Activated naive CD8-positive, alpha-beta T cell treated with anti-CD3 and anti-CD28 coated beads, Interleukin-2, amount 50 U/mL, for 16 hours (primary cell): ENCODE data around the gene GNAZ.

ENCODE experiments used
- DNase-seq: peaks from one replicate; pipeline ENCODE4 v3.0.0-alpha.2; 2020; ENCODE audit warnings: low read depth, low spot score

The GNAZ gene

GRCh38 chr22:23106906-23107367 is 36.6 kb downstream of the GNAZ start:
- no peak for DNase-seq

- no peak for DNase-seq
Observed at GRCh38 chr22:23107487-23108248, 37.3 kb downstream of the GNAZ start.

- DNase-seq: no peak
Observed at GRCh38 chr22:23108249-23109078, 38.1 kb downstream of the GNAZ start.

- no peak for DNase-seq
Observed at GRCh38 chr22:23109079-23109347, 38.7 kb downstream of the GNAZ start.

GRCh38 chr22:23109441-23109978 is 39.2 kb downstream of the GNAZ start:
- no peak for DNase-seq

- DNase-seq: no peak
Observed at GRCh38 chr22:23110190-23110921, 40.0 kb downstream of the GNAZ start.

GRCh38 chr22:23110922-23111527 is 40.7 kb downstream of the GNAZ start:
- DNase-seq: no peak

- DNase-seq: no peak
Observed at GRCh38 chr22:23112472-23113012, 42.2 kb downstream of the GNAZ start.

- no peak for DNase-seq
Observed at GRCh38 chr22:23113067-23113846, 42.9 kb downstream of the GNAZ start.

GRCh38 chr22:23113847-23114720 is 43.8 kb downstream of the GNAZ start:
- DNase-seq: no peak

- DNase-seq: no peak
Observed at GRCh38 chr22:23114721-23115020, 44.4 kb downstream of the GNAZ start.

- no peak for DNase-seq
Observed at GRCh38 chr22:23115369-23115768, 45.0 kb downstream of the GNAZ start.

GRCh38 chr22:23115825-23116494 is 45.6 kb downstream of the GNAZ start:
- DNase-seq: no peak

- DNase-seq: no peak
Observed at GRCh38 chr22:23116506-23117263, 46.4 kb downstream of the GNAZ start.

- no peak for DNase-seq
Observed at GRCh38 chr22:23117275-23117674, 47.0 kb downstream of the GNAZ start.

GRCh38 chr22:23117891-23118646 is 47.8 kb downstream of the GNAZ start:
- DNase-seq: no peak

- no peak for DNase-seq
Observed at GRCh38 chr22:23118647-23119493, 48.6 kb downstream of the GNAZ start.
